Measurements from ENCODE around the gene SLC2A11.

The SLC2A11 gene

DNA sequence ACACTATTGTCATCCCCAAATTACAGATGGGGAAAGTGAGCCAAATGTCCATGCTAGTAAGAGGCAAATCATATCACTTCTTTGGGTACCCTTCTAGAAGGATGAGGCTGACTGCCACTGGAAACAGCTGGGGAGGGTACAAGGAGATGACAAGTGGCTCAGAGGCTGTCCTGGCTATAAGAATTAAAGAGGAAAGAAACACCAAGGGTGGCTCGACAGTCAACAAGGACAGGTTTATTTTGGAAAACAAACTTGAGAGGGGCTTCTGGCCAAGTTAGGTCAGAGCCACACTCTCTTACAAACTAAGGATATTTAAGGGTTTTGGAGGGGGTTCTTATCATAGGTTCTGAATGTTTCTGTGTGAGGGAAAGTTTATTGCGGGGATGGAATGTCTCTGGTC lies 34.5 kb downstream of the SLC2A11 start:
- Histone ChIP-seq H2AFZ (ENCODE audit: low read depth, low read length, severe bottlenecking) (no peak overlapping the region), H3K4me2 (ENCODE audit: low read depth, low read length, poor library complexity, severe bottlenecking) (no peak overlapping the region), H3K27ac (ENCODE audit: low read depth, low read length) (no peak overlapping the region), H3K9ac (ENCODE audit: low read length) (no peak overlapping the region), H3K9me3 (ENCODE audit: insufficient read depth, low read length) (no peaks in the 10 kb centered on the region), H4K20me1 (ENCODE audit: low read depth, low read length) (peaks cover 4% of the 10 kb centered on the region; the same call in 1 of the 2 replicates), H3K4me3 (ENCODE audit: insufficient read depth, low read length, poor library complexity, severe bottlenecking) (no peak overlapping the region), H3F3A (ENCODE audit: insufficient read depth) (no peaks in the 10 kb centered on the region), H3K79me2 (ENCODE audit: insufficient read depth, low read length) (peaks cover 15% of the 10 kb centered on the region), H3K9me2 (replicated peaks; ENCODE audit: insufficient read depth, low read length) (no peaks in the 10 kb centered on the region), H3K36me3 (ENCODE audit: low read length) (peaks cover 9% of the 10 kb centered on the region; the same call in 1 of the 2 replicates), H3K27me3 (ENCODE audit: low read length) (no peaks in the 10 kb centered on the region)
- TF ChIP-seq EZH2phosphoT487 (conservative IDR thresholded peaks at IDR 0.05; ENCODE audit: low read length), result no peak
- TF ChIP-seq, protein P1, sequence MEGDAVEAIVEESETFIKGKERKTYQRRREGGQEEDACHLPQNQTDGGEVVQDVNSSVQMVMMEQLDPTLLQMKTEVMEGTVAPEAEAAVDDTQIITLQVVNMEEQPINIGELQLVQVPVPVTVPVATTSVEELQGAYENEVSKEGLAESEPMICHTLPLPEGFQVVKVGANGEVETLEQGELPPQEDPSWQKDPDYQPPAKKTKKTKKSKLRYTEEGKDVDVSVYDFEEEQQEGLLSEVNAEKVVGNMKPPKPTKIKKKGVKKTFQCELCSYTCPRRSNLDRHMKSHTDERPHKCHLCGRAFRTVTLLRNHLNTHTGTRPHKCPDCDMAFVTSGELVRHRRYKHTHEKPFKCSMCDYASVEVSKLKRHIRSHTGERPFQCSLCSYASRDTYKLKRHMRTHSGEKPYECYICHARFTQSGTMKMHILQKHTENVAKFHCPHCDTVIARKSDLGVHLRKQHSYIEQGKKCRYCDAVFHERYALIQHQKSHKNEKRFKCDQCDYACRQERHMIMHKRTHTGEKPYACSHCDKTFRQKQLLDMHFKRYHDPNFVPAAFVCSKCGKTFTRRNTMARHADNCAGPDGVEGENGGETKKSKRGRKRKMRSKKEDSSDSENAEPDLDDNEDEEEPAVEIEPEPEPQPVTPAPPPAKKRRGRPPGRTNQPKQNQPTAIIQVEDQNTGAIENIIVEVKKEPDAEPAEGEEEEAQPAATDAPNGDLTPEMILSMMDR (IDR thresholded peaks at IDR 0.05; ENCODE audit: insufficient read depth, low read length, poor library complexity, severe bottlenecking), result no peak

GRCh38 chr22:23892706-23893105 lies 35.0 kb downstream of the SLC2A11 start:
- Histone ChIP-seq H3K27ac (ENCODE audit: low read depth, low read length) (no peak overlapping the region), H3K9me3 (ENCODE audit: insufficient read depth, low read length) (no peaks in the 10 kb centered on the region), H3K79me2 (ENCODE audit: insufficient read depth, low read length) (peaks cover 15% of the 10 kb centered on the region), H3K36me3 (ENCODE audit: low read length) (peaks cover 9% of the 10 kb centered on the region; the same call in 1 of the 2 replicates), H3K27me3 (ENCODE audit: low read length) (no peaks in the 10 kb centered on the region), H2AFZ (ENCODE audit: low read depth, low read length, severe bottlenecking) (no peak overlapping the region), H3F3A (ENCODE audit: insufficient read depth) (no peaks in the 10 kb centered on the region), H3K9me2 (replicated peaks; ENCODE audit: insufficient read depth, low read length) (no peaks in the 10 kb centered on the region), H3K4me2 (ENCODE audit: low read depth, low read length, poor library complexity, severe bottlenecking) (no peak overlapping the region), H4K20me1 (ENCODE audit: low read depth, low read length) (peaks cover 4% of the 10 kb centered on the region; the same call in 1 of the 2 replicates), H3K9ac (ENCODE audit: low read length) (no peak overlapping the region), H3K4me3 (ENCODE audit: insufficient read depth, low read length, poor library complexity, severe bottlenecking) (no peak overlapping the region)
- TF ChIP-seq EZH2phosphoT487 (conservative IDR thresholded peaks at IDR 0.05; ENCODE audit: low read length), result no peak
- TF ChIP-seq, protein P1 (IDR thresholded peaks at IDR 0.05; ENCODE audit: insufficient read depth, low read length, poor library complexity, severe bottlenecking), result no peak

DNA sequence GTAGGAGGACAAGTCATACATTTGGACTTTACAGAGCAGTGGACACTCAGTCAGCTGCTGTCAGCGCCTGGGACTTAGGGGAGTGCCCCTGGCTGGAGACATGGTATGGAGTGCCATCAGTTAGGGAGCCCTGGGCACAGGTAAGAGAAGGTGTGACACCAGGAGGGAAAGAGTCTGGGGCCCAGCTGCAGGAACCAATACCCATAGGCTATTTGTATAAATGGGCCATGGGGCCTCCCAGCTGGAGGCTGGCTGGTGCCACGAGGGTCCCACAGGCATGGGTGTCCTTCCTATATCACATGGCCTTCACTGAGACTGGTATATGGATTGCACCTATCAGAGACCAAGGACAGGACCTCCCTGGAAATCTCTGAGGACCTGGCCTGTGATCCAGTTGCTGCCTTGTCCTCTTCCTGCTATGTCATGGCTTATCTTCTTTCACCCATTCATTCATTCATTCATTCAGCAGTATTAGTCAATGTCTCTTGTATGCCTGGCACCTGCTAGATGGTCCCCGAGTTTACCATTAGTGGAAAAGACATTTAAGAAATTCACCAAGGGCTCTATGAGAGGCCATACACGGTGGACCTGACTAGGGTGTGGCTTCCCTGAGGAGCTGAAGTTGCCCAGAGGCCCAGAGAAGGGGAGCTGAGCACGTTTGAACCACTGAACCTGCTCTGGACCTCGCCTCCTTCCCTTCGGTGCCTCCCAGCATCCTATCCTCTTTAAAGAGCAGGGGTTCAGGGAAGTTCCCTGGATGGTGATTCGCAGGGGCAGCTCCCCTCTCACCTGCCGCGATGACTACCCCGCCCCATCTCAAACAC lies 35.7 kb downstream of the SLC2A11 start:
- H3K4me2 ChIP-seq (ENCODE audit: low read depth, low read length, poor library complexity, severe bottlenecking), result peak overlapping the region; percentile 81
- no peaks in the 10 kb centered on the region for H3K9me3 ChIP-seq (ENCODE audit: insufficient read depth, low read length)
- H2AFZ ChIP-seq (ENCODE audit: low read depth, low read length, severe bottlenecking), result peak overlapping the region; percentile 55
- no peaks in the 10 kb centered on the region for H3K27me3 ChIP-seq (ENCODE audit: low read length)
- peak overlapping the region; percentile 97 for H3K4me3 ChIP-seq (ENCODE audit: insufficient read depth, low read length, poor library complexity, severe bottlenecking)
- H3K79me2 ChIP-seq (ENCODE audit: insufficient read depth, low read length), result peaks cover 15% of the 10 kb centered on the region
- H4K20me1 ChIP-seq (ENCODE audit: low read depth, low read length), result peaks cover 4% of the 10 kb centered on the region; the same call in 1 of the 2 replicates
- peak overlapping the region; percentile 85 for H3K27ac ChIP-seq (ENCODE audit: low read depth, low read length)
- H3F3A ChIP-seq (ENCODE audit: insufficient read depth), result 0 out of 2 replicates have a peak, but pooled peaks cover under 1% of the 10 kb centered on the region
- H3K9ac ChIP-seq (ENCODE audit: low read length), result peak overlapping the region; percentile 96
- no peaks in the 10 kb centered on the region for H3K9me2 ChIP-seq (replicated peaks; ENCODE audit: insufficient read depth, low read length)
- H3K36me3 ChIP-seq (ENCODE audit: low read length), result peaks cover 9% of the 10 kb centered on the region; the same call in 1 of the 2 replicates
- TF ChIP-seq, protein P1 (IDR thresholded peaks at IDR 0.05; ENCODE audit: insufficient read depth, low read length, poor library complexity, severe bottlenecking), result no peak
- TF ChIP-seq EZH2phosphoT487 (conservative IDR thresholded peaks at IDR 0.05; ENCODE audit: low read length), result no peak

All from SU-DHL-6 (cell line).